Measurements from ENCODE around the gene SCCPDH.
"Not testable (repeated sequence)": the region's sequence is repeated elsewhere in the genome, so short reads cannot be mapped to it uniquely, and the experiment has no call there.

Gene SCCPDH

GRCh38 chr1:246705368-246705767, 18.8 kb upstream of the SCCPDH start:
- in situ Hi-C loops (cut with MboI; ENCODE audit: low sequenced_read_pairs), result no loop called here

GRCh38 chr1:246708166-246708565, 16.0 kb upstream of the SCCPDH start:
- in situ Hi-C loops (cut with MboI; ENCODE audit: low sequenced_read_pairs), result no loop called here

- in situ Hi-C loops (cut with MboI; ENCODE audit: low sequenced_read_pairs), result no loop called here
These were observed 15.0 kb upstream of the SCCPDH start for GRCh38 chr1:246709196-246709595.

- in situ Hi-C loops (cut with MboI; ENCODE audit: low sequenced_read_pairs), result no loop called here
These were observed 14.4 kb upstream of the SCCPDH start for GRCh38 chr1:246709835-246710234.

- in situ Hi-C loops (cut with MboI; ENCODE audit: low sequenced_read_pairs), result no loop called here
These were observed 12.6 kb upstream of the SCCPDH start for GRCh38 chr1:246711548-246712003.

GRCh38 chr1:246712428-246712827, 11.8 kb upstream of the SCCPDH start:
- in situ Hi-C loops (cut with MboI; ENCODE audit: low sequenced_read_pairs), result not testable (repeated sequence)

GRCh38 chr1:246719361-246719760, 4.8 kb upstream of the SCCPDH start:
- in situ Hi-C loops (cut with MboI; ENCODE audit: low sequenced_read_pairs), result not testable (repeated sequence)

GRCh38 chr1:246720814-246721213, 3.4 kb upstream of the SCCPDH start:
- in situ Hi-C loops (cut with MboI; ENCODE audit: low sequenced_read_pairs), result not testable (repeated sequence)

- in situ Hi-C loops (cut with MboI; ENCODE audit: low sequenced_read_pairs), result no loop called here
These were observed 1.5 kb upstream of the SCCPDH start for GRCh38 chr1:246722720-246723119.

- in situ Hi-C loops (cut with MboI; ENCODE audit: low sequenced_read_pairs), result no loop called here
These were observed 504 bp downstream of the SCCPDH start for GRCh38 chr1:246724731-246725095.

- in situ Hi-C loops (cut with MboI; ENCODE audit: low sequenced_read_pairs), result no loop called here
These were observed 982 bp downstream of the SCCPDH start for GRCh38 chr1:246725191-246725590.

- in situ Hi-C loops (cut with MboI; ENCODE audit: low sequenced_read_pairs), result no loop called here
These were observed 2.1 kb downstream of the SCCPDH start for GRCh38 chr1:246726255-246726679.

GRCh38 chr1:246726881-246727280, 2.7 kb downstream of the SCCPDH start:
- in situ Hi-C loops (cut with MboI; ENCODE audit: low sequenced_read_pairs), result no loop called here

- in situ Hi-C loops (cut with MboI; ENCODE audit: low sequenced_read_pairs), result no loop called here
These were observed 3.4 kb downstream of the SCCPDH start for GRCh38 chr1:246727594-246727993.

- in situ Hi-C loops (cut with MboI; ENCODE audit: low sequenced_read_pairs), result no loop called here
These were observed 4.1 kb downstream of the SCCPDH start for GRCh38 chr1:246728311-246728710.

GRCh38 chr1:246729040-246729439, 4.8 kb downstream of the SCCPDH start:
- in situ Hi-C loops (cut with MboI; ENCODE audit: low sequenced_read_pairs), result not testable (repeated sequence)

GRCh38 chr1:246730839-246731238, 6.6 kb downstream of the SCCPDH start:
- in situ Hi-C loops (cut with MboI; ENCODE audit: low sequenced_read_pairs), result no loop called here

GRCh38 chr1:246731873-246732272, 7.7 kb downstream of the SCCPDH start:
- in situ Hi-C loops (cut with MboI; ENCODE audit: low sequenced_read_pairs), result not testable (repeated sequence)

GRCh38 chr1:246733704-246734103, 9.5 kb downstream of the SCCPDH start:
- in situ Hi-C loops (cut with MboI; ENCODE audit: low sequenced_read_pairs), result no loop called here

GRCh38 chr1:246734866-246735265, 10.7 kb downstream of the SCCPDH start:
- in situ Hi-C loops (cut with MboI; ENCODE audit: low sequenced_read_pairs), result no loop called here

- in situ Hi-C loops (cut with MboI; ENCODE audit: low sequenced_read_pairs), result no loop called here
These were observed 11.5 kb downstream of the SCCPDH start for GRCh38 chr1:246735735-246736134.

- in situ Hi-C loops (cut with MboI; ENCODE audit: low sequenced_read_pairs), result no loop called here
These were observed 18.2 kb downstream of the SCCPDH start for GRCh38 chr1:246742396-246742795.

GRCh38 chr1:246746155-246746554, 21.9 kb downstream of the SCCPDH start:
- in situ Hi-C loops (cut with MboI; ENCODE audit: low sequenced_read_pairs), result not testable (repeated sequence)

GRCh38 chr1:246748006-246748405, 23.8 kb downstream of the SCCPDH start:
- in situ Hi-C loops (cut with MboI; ENCODE audit: low sequenced_read_pairs), result no loop called here

Measured in HL-60/S4 treated with retinoic acid at 250 ng/mL for 4 days and 3 days (cell line).